ENCODE results near the gene HNRNPUL1. TPM values are rescaled to one million over a fixed set of nuclear protein-coding genes. Genes with fewer than 3 reads are reported as not detected.

HNRNPUL1 gene
- total and polyA plus RNA-seq, 9 of the 15 experiments (the other 6 are each of a cell fraction or from before 2014, with no cell fraction given), result 7.3 to 211 (median 85.0) TPM

GRCh38 chr19:41263850-41264580 is at the start of gene HNRNPUL1 (continued):
- TF ChIP-seq EP300 (IDR thresholded peaks at IDR 0.05; ENCODE audit: low read length) (no peak), ATF2 (CRISPR knock-in tag; IDR thresholded peaks at IDR 0.05) (no peak), ASH1L (IDR thresholded peaks at IDR 0.05; ENCODE audit: borderline replicate concordance, low read depth, partially characterized antibody) (peak; percentile 99), EHMT2 (IDR thresholded peaks at IDR 0.05) (no peak), TCF15 (CRISPR knock-in tag; IDR thresholded peaks at IDR 0.05) (no peak), HDAC6 (IDR thresholded peaks at IDR 0.05; ENCODE audit: low read depth, low read length) (no peak), RREB1 (CRISPR knock-in tag; IDR thresholded peaks at IDR 0.05) (no peak), CUX1 (CRISPR knock-in tag; IDR thresholded peaks at IDR 0.05) (no peak), GABPB1 (CRISPR knock-in tag; IDR thresholded peaks at IDR 0.05) (peak; percentile 74), CEBPG (CRISPR knock-in tag; IDR thresholded peaks at IDR 0.05) (no peak), CEBPG (tag; conservative IDR thresholded peaks at IDR 0.05 in 1 of 2, IDR thresholded peaks at IDR 0.05 in 1 of 2) (peak; percentile 74 to 92), ZC3H8 (IDR thresholded peaks at IDR 0.05) (no peak)

Measured in K562 (cell line).